ENCODE measurements around the gene BTLA. TPM values are rescaled to one million over a fixed set of nuclear protein-coding genes. Genes with fewer than 3 reads are reported as not detected.

The BTLA gene
- total and polyA plus RNA-seq, 2 of the 13 experiments (the other 11 are each of a cell fraction or from before 2014, with no cell fraction given), result not detected

DNA sequence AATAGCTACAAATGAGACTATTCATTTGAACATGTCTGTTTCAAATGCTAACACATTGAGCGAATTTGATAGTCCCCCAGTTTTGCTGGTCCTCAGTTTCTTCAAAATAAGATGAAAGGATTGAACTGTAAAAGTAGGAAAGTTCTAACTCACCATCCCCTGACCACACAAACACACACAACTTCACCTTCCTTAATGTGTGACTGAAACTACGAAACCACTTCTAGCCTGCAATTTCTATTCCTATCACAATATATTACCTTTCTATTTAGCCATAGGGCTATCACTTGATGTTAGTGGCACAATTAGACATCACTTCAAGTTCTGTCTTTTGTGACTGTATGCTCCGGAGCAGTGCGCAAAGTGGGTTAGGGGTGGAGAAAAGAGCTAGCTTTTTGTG is 14.9 kb downstream of the BTLA start (continued):
- TF ChIP-seq ZBTB2 (CRISPR knock-in tag; IDR thresholded peaks at IDR 0.05; ENCODE audit: low read depth) (no peak), ZBTB26 (CRISPR knock-in tag; IDR thresholded peaks at IDR 0.05; ENCODE audit: borderline replicate concordance) (no peak), ZSCAN29 (CRISPR knock-in tag; conservative IDR thresholded peaks at IDR 0.05) (no peak), ZNF318 (CRISPR knock-in tag; IDR thresholded peaks at IDR 0.05) (no peak), ZNF430 (CRISPR knock-in tag; IDR thresholded peaks at IDR 0.05) (no peak), TBL1XR1 (IDR thresholded peaks at IDR 0.05; ENCODE audit: borderline replicate concordance, low read length, partially characterized antibody) (no peak), ZBTB37 (CRISPR knock-in tag; IDR thresholded peaks at IDR 0.05) (no peak), PATZ1 (CRISPR knock-in tag; IDR thresholded peaks at IDR 0.05) (no peak), ZNF354B (CRISPR knock-in tag; IDR thresholded peaks at IDR 0.05) (no peak), PAF1 (CRISPR knock-in tag; IDR thresholded peaks at IDR 0.05) (no peak), EZH2 (conservative IDR thresholded peaks at IDR 0.05; ENCODE audit: low read depth, low read length) (no peak)

Data from HepG2 (cell line).